Ectodermal cell (in vitro differentiated cells): ENCODE results near the gene SCP2.

Source experiments
- H3K27ac ChIP-seq: 2 replicates; pipeline ENCODE4 v1.7.0; 2013; ENCODE audit warnings: mild to moderate bottlenecking, low read depth, low read length; ENCODE audit not compliant: insufficient read depth, poor library complexity, severe bottlenecking
- H3K27me3 ChIP-seq: 2 replicates; pipeline ENCODE4 v1.7.0; 2013; ENCODE audit warnings: mild to moderate bottlenecking, low read length; ENCODE audit not compliant: insufficient read depth, control insufficient read depth, poor library complexity, severe bottlenecking
- H3K36me3 ChIP-seq: one replicate; pipeline ENCODE4 v1.7.0; 2013; ENCODE audit warnings: low read length; ENCODE audit not compliant: control insufficient read depth, insufficient read depth
- H3K4me1 ChIP-seq: one replicate; pipeline ENCODE4 v1.7.0; 2013; ENCODE audit warnings: low read length; ENCODE audit not compliant: control insufficient read depth, insufficient read depth
- H3K4me3 ChIP-seq: 2 replicates; pipeline ENCODE4 v1.7.0; 2013; ENCODE audit warnings: low read depth, low read length, control low read depth; ENCODE audit not compliant: insufficient read depth
- H3K9me3 ChIP-seq: 2 replicates; pipeline ENCODE4 v1.7.0; 2013; ENCODE audit warnings: mild to moderate bottlenecking, low read length, moderate library complexity; ENCODE audit not compliant: control insufficient read depth
- WGBS, 2 experiments: methylation state at CpG; one replicate each; pipeline ENCODE4 v1.1.7; 2013; ENCODE audit warnings: missing lambda C conversion rate in 2 of 2; 5-methylcytosine and 5-hydroxymethylcytosine counted together

Gene SCP2

GRCh38 chr1:53086491-53087070 lies 159.5 kb downstream of the SCP2 start:
- H3K4me3 ChIP-seq = no peak overlapping the region
- peaks cover 28% of the 10 kb centered on the region for H3K4me1 ChIP-seq
- H3K36me3 ChIP-seq = no peaks in the 10 kb centered on the region
- 86 to 92% methylated on average over 4 of the region's 4 CpGs for WGBS, 2 experiments
- H3K9me3 ChIP-seq = no peaks in the 10 kb centered on the region
- H3K27me3 ChIP-seq = no peaks in the 10 kb centered on the region
- H3K27ac ChIP-seq = no peak overlapping the region

GRCh38 chr1:53087332-53088285 lies 160.5 kb downstream of the SCP2 start:
- no peaks in the 10 kb centered on the region for H3K9me3 ChIP-seq

GRCh38 chr1:53088616-53089300 lies 161.7 kb downstream of the SCP2 start:
- Histone ChIP-seq H3K9me3 (no peaks in the 10 kb centered on the region), H3K36me3 (no peaks in the 10 kb centered on the region), H3K27me3 (no peaks in the 10 kb centered on the region), H3K27ac (no peak overlapping the region), H3K4me3 (no peak overlapping the region), H3K4me1 (peaks cover 14% of the 10 kb centered on the region)
- WGBS, 2 experiments = 92 to 93% methylated on average over 19 of the region's 19 CpGs

More at GRCh38 chr1:53087332-53088285, 160.5 kb downstream of the SCP2 start:
- H3K27me3 ChIP-seq = no peaks in the 10 kb centered on the region
- H3K27ac ChIP-seq = no peak overlapping the region
- H3K4me3 ChIP-seq = no peak overlapping the region
- 69% methylated on average over 27 of the region's 27 CpGs for WGBS, 2 experiments
- H3K36me3 ChIP-seq = no peaks in the 10 kb centered on the region
- peaks cover 21% of the 10 kb centered on the region for H3K4me1 ChIP-seq

GRCh38 chr1:53089478-53090226 lies 162.6 kb downstream of the SCP2 start:
- no peaks in the 10 kb centered on the region for H3K27me3 ChIP-seq
- no peak overlapping the region for H3K27ac ChIP-seq
- H3K4me3 ChIP-seq = no peak overlapping the region
- H3K9me3 ChIP-seq = no peaks in the 10 kb centered on the region
- 90 to 92% methylated on average over 11 of the region's 11 CpGs for WGBS, 2 experiments
- peaks cover 14% of the 10 kb centered on the region for H3K4me1 ChIP-seq
- H3K36me3 ChIP-seq = no peaks in the 10 kb centered on the region

- Histone ChIP-seq H3K27me3 (no peaks in the 10 kb centered on the region), H3K9me3 (no peaks in the 10 kb centered on the region), H3K27ac (no peak overlapping the region), H3K36me3 (no peaks in the 10 kb centered on the region), H3K4me3 (no peak overlapping the region), H3K4me1 (peaks cover 14% of the 10 kb centered on the region)
- 92 to 94% methylated on average over 37 of the region's 37 CpGs for WGBS, 2 experiments
These were observed 163.4 kb downstream of the SCP2 start for GRCh38 chr1:53090227-53091147.

- Histone ChIP-seq H3K27ac (no peak overlapping the region), H3K36me3 (no peaks in the 10 kb centered on the region), H3K27me3 (no peaks in the 10 kb centered on the region), H3K9me3 (no peaks in the 10 kb centered on the region), H3K4me3 (no peak overlapping the region), H3K4me1 (peaks cover 14% of the 10 kb centered on the region)
- 94 to 96% methylated on average over 26 of the region's 26 CpGs for WGBS, 2 experiments
These were observed 165.0 kb downstream of the SCP2 start for GRCh38 chr1:53091841-53092645.

GRCh38 chr1:53092659-53093450 lies 165.8 kb downstream of the SCP2 start:
- no peaks in the 10 kb centered on the region for H3K27me3 ChIP-seq
- no peak overlapping the region for H3K27ac ChIP-seq
- WGBS, 2 experiments = 94% methylated on average over 33 of the region's 33 CpGs
- H3K36me3 ChIP-seq = no peaks in the 10 kb centered on the region
- H3K4me1 ChIP-seq = peaks cover 7% of the 10 kb centered on the region
- no peaks in the 10 kb centered on the region for H3K9me3 ChIP-seq
- no peak overlapping the region for H3K4me3 ChIP-seq

- WGBS, 2 experiments = 92 to 93% methylated on average over 8 of the region's 8 CpGs
- H3K36me3 ChIP-seq = no peaks in the 10 kb centered on the region
- no peak overlapping the region for H3K27ac ChIP-seq
- no peaks in the 10 kb centered on the region for H3K27me3 ChIP-seq
- H3K4me1 ChIP-seq = peaks cover 7% of the 10 kb centered on the region
- H3K4me3 ChIP-seq = no peak overlapping the region
- no peaks in the 10 kb centered on the region for H3K9me3 ChIP-seq
These were observed 166.3 kb downstream of the SCP2 start for GRCh38 chr1:53093451-53093754.
